ENCODE data around the gene FZD2. TPM values are rescaled to one million over a fixed set of nuclear protein-coding genes. Genes with fewer than 3 reads are reported as not detected.

Gene FZD2
- total and polyA plus RNA-seq, 2 of the 13 experiments (the other 11 are each of a cell fraction or from before 2014, with no cell fraction given), result 0.07 to 0.13 TPM

DNA sequence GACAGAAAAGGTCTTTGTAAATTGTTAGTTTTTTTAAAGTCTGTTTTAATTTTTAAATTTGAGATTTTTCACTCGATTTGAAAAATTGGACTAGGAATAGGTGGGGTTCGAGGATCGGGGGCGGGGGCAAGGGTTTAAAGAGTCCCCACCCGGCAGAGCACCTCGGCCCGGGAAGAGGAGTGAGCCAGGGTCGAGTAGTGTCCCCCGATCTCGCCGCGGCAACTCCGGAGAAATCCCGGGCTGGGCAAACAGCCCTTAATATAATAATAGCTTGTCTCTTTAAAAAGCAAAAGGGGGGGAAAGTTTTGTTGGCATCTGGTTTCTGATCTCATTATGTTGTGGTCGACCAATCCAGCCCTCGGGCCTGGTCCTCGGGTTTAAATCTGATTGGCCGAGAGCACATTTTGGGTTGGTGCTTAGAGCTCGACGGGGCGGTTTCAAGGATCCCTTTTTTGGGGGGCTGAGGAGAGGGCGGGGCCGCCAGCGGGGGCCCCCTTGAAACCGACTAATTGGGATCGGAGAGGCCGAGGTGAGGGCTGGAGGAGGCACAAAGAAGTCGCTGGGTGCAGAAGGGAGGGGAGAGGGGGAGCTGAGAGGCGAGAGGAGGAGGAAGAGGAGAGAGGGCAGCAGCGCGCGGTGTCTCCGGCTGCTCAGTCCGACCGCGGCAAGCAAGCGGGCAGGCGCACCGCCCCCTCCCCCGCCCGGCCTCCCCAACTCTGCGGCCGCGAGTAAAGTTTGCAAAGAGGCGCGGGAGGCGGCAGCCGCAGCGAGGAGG, at the start of gene FZD2 (continued):
- TF ChIP-seq NONO (IDR thresholded peaks at IDR 0.05), result no peak
- TF ChIP-seq NONO (CRISPR knock-in tag; conservative IDR thresholded peaks at IDR 0.05), result no peak
- TF ChIP-seq, protein P1, sequence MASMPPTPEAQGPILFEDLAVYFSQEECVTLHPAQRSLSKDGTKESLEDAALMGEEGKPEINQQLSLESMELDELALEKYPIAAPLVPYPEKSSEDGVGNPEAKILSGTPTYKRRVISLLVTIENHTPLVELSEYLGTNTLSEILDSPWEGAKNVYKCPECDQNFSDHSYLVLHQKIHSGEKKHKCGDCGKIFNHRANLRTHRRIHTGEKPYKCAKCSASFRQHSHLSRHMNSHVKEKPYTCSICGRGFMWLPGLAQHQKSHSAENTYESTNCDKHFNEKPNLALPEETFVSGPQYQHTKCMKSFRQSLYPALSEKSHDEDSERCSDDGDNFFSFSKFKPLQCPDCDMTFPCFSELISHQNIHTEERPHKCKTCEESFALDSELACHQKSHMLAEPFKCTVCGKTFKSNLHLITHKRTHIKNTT (CRISPR knock-in tag; IDR thresholded peaks at IDR 0.05), result no peak
- 0 out of 2 replicates have a peak, but pooled peaks have one; percentile 20 for TF ChIP-seq ZNF281 (CRISPR knock-in tag; IDR thresholded peaks at IDR 0.05; ENCODE audit: borderline replicate concordance)
- no peak for TF ChIP-seq SP5 (CRISPR knock-in tag; IDR thresholded peaks at IDR 0.05; ENCODE audit: borderline replicate concordance, low read depth)
- TF ChIP-seq ZNF451 (CRISPR knock-in tag; IDR thresholded peaks at IDR 0.05), result no peak
- TF ChIP-seq ATF6 (CRISPR knock-in tag; conservative IDR thresholded peaks at IDR 0.05), result no peak
- 0 out of 2 replicates have a peak, but pooled peaks have one; percentile 6 for TF ChIP-seq TBX2 (CRISPR knock-in tag; IDR thresholded peaks at IDR 0.05; ENCODE audit: borderline replicate concordance)
- no peak for TF ChIP-seq ZNF784 (CRISPR knock-in tag; IDR thresholded peaks at IDR 0.05; ENCODE audit: borderline replicate concordance)
- TF ChIP-seq LCORL (IDR thresholded peaks at IDR 0.05), result 0 out of 2 replicates have a peak, but pooled peaks have one; percentile 40
- peak; percentile 56; the same call in 1 of the 2 replicates for TF ChIP-seq LCORL (CRISPR knock-in tag; IDR thresholded peaks at IDR 0.05)
- TF ChIP-seq SIN3A (IDR thresholded peaks at IDR 0.05; ENCODE audit: borderline replicate concordance, low read depth, low read length), result peak; percentile 32; the same call in 1 of the 2 replicates
- TF ChIP-seq, protein P2, sequence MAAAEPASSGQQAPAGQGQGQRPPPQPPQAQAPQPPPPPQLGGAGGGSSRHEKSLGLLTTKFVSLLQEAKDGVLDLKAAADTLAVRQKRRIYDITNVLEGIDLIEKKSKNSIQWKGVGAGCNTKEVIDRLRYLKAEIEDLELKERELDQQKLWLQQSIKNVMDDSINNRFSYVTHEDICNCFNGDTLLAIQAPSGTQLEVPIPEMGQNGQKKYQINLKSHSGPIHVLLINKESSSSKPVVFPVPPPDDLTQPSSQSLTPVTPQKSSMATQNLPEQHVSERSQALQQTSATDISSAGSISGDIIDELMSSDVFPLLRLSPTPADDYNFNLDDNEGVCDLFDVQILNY (CRISPR knock-in tag; conservative IDR thresholded peaks at IDR 0.05), result no peak
- TF ChIP-seq CAMTA2 (CRISPR knock-in tag; IDR thresholded peaks at IDR 0.05; ENCODE audit: borderline replicate concordance), result 0 out of 2 replicates have a peak, but pooled peaks have one; percentile 37
